ENCODE data around the gene MLX.

DNA sequence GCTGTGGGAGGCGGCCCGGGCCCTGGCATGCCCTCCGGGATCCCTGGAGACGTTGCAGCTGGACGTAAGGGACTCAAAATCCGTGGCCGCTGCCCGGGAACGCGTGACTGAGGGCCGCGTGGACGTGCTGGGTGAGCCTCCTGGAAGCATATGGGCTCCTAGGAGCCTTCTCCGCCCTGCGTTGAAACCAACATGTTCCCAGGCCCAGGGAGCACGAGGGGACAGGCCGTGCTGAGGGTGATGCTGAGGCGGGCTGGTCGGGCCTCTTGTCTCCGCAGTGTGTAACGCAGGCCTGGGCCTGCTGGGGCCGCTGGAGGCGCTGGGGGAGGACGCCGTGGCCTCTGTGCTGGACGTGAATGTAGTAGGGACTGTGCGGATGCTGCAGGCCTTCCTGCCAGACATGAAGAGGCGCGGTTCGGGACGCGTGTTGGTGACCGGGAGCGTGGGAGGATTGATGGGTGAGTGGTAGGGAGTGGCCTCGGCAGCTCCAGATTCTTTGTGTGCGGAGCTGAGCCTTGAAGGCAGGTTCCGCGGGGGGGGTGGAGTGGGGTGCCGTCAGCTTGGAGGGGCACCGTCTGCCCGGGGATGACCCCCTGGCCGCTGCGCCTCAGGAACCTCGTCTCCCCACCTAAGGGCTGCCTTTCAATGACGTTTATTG, 13.6 kb upstream of the MLX start:
- TF ChIP-seq CTCF (IDR thresholded peaks at IDR 0.05; ENCODE audit: low read length) = no peak
- TF ChIP-seq EZH2phosphoT487 (IDR thresholded peaks at IDR 0.05; ENCODE audit: low read length) = no peak
